ENCODE data around the gene MYLK.
A peak's percentile ranks its signal among the peaks of the same experiment; 100 is the strongest.
"Not testable (repeated sequence)": the region's sequence is repeated elsewhere in the genome, so short reads cannot be mapped to it uniquely, and the experiment has no call there.

The MYLK gene

GRCh38 chr3:123618768-123619484 lies 265.2 kb downstream of the MYLK start:
- no peak for DNase-seq (ENCODE audit: low read depth, low spot score)
- peak overlapping the region; percentile 61 for H3K27ac ChIP-seq

GRCh38 chr3:123618076-123618708 lies 265.9 kb downstream of the MYLK start:
- peak overlapping the region; percentile 61 for H3K27ac ChIP-seq
- DNase-seq (ENCODE audit: low read depth, low spot score): no peak

DNA sequence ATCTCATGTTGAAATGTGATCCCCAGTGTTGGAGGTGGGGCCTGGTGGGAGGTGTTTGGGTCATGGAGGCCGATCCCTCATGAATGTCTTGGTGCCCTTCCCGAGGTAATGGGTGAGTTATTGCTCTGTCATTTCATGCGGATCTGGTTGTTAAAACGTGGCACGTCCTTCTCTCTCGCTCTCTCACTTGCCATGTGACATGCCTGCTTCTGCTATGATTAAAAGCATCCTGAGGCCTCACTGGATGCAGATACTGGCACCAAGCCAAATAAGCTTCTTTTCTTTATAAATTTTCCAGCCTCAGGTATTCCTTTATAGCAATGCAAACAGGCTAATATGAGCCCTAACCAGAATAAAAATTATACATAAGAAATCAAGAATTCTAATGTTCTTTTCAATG lies 267.5 kb downstream of the MYLK start:
- H3K27ac ChIP-seq: no peak overlapping the region
- DNase-seq (ENCODE audit: low read depth, low spot score): no peak

- no peak overlapping the region for H3K27ac ChIP-seq
- no peak for DNase-seq (ENCODE audit: low read depth, low spot score)
Observed at GRCh38 chr3:123613543-123613942, 270.6 kb downstream of the MYLK start.

- H3K27ac ChIP-seq; DNase-seq (ENCODE audit: low read depth, low spot score): not testable (repeated sequence)
Observed at GRCh38 chr3:123611674-123612073, 272.5 kb downstream of the MYLK start.

GRCh38 chr3:123611082-123611481 lies 273.1 kb downstream of the MYLK start:
- H3K27ac ChIP-seq: no peak overlapping the region
- no peak for DNase-seq (ENCODE audit: low read depth, low spot score)

DNA sequence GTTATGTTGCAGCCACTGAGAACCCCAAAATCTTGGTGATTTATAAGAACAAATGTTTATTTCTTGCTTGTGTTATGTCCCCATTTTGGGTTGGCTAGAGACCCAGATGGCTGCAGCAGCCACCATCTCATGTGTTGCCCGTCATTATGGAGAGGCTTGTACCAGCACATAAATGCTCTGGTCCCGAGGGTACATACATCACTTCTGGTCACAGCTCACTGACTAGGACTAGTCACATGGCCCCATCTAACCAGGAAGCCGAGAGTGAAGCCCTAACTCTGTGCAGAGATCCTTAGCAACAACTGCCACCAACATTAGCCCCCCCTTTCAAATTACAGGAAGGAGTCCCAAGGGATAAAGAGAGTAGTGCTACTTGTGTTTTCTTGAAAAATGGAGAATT lies 273.8 kb downstream of the MYLK start:
- DNase-seq (ENCODE audit: low read depth, low spot score): no peak
- no peak overlapping the region for H3K27ac ChIP-seq

DNA sequence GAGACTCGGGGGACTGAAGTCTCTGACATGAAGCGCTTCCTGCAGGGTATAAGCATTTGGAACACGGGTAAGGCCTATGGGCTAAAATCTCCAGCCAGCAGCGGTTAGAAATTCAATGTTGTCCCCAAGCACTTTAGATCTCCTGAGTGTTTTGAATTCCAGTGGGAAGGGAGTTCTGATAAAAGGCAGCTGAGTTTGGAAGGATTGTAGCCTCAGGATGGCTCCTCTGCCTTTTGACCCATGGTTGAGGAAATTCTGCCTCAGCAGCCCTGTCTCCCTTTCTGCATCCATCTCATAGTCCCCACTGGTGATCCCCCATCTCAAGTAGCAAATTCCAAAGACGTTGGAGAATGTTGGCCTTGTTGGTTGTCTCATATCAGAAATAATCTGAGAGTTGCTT lies 275.1 kb downstream of the MYLK start:
- no peak overlapping the region for H3K27ac ChIP-seq
- DNase-seq (ENCODE audit: low read depth, low spot score): no peak

DNA sequence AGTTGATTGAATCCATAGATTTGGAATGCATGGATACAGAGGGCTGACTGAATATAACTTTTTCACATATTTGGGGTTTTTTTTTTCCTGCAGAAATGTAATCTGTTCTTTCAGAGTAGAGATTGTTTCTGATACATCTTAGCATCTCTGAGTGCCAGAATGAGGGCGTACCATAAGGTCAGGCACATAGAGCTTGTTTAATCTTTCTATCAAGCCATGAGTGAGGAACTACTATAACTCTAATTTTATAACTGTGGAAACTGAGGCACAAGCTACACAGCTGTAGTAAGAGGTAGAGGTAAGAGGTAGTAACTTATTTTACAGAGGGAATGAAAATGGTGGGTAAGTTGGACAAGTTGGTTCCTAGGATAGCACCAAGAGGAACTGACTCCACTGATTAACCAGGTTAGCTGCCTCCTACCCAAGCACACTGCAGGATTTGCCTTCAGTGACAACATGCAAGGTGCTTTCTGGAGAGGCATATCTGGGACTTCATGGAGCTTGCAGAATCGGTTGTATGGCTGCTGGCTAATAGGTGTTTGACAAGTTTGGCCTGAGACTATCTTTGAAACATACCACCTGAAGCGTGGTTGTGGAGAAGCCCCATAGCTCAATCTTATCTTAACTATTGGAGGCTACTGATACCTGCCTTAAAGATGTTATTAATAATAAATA lies 275.7 kb downstream of the MYLK start:
- no peak overlapping the region for H3K27ac ChIP-seq
- DNase-seq (ENCODE audit: low read depth, low spot score): no peak

DNA sequence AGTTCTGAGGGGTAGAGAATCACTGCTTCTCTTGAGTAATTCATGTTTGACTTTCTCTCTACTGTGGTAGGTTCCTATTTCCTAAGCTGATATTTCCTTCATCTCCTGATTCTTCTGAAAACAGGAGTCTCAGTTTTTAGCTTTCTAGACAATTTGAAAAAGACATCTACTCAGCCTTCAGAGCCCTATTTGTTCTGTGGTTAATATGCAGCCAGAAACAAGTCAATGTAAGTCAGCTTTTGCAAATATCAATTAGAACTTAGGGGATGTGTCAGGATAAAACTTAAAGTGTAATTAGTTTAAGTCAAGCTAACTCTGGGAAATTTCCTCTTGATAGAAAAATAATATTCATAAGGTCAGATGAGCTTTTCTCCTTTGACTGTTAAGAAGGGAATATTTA lies 277.6 kb downstream of the MYLK start:
- H3K27ac ChIP-seq: peak overlapping the region; percentile 90
- no peak for DNase-seq (ENCODE audit: low read depth, low spot score)

- DNase-seq (ENCODE audit: low read depth, low spot score): no peak
- H3K27ac ChIP-seq: peak overlapping the region; percentile 90
Observed at GRCh38 chr3:123605789-123606234, 278.3 kb downstream of the MYLK start.

DNA sequence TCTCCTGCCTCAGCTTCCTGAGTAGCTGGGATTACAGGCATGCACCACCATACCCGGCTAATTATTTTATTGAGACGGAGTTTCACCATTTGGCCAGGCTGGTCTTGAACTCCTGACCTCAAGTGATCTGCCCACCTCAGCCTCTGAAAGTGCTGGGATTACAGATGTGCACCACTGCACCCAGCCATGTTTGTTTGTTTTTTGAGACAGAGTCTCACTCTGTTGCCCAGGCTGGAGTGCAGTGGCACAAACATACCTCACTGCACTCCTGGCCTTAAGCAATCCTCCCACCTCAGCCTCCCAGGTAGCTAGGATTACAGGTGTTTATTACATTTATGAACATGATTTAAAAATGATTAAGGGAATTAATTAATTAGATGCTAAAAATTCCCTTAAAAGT lies 281.0 kb downstream of the MYLK start:
- not testable (repeated sequence) for DNase-seq (ENCODE audit: low read depth, low spot score)
- H3K27ac ChIP-seq: peak overlapping the region; percentile 76

DNA sequence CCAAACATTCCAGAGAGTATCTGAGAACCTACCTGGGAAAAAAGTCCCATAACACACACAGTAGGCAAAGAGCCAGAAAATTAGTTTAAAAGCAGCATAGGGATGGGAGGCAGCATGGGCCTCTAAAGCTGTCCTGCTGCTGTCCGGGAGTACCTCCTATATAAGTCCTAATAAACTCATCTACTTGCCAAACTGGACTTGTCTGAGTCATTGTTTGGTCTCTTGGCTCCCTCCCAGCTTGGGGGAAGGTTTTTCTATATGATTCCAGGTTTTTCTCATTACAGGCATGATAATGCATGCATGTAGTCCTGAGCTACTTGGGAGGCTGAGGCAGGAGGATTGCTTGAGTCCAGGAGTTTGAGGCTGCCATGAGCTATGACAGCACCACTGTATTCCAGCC lies 281.8 kb downstream of the MYLK start:
- H3K27ac ChIP-seq: peak overlapping the region; percentile 76
- peak; percentile 68 for DNase-seq (ENCODE audit: low read depth, low spot score)

- DNase-seq (ENCODE audit: low read depth, low spot score): not testable (repeated sequence)
- H3K27ac ChIP-seq: peak overlapping the region; percentile 76
Observed at GRCh38 chr3:123600863-123601262, 283.3 kb downstream of the MYLK start.

DNA sequence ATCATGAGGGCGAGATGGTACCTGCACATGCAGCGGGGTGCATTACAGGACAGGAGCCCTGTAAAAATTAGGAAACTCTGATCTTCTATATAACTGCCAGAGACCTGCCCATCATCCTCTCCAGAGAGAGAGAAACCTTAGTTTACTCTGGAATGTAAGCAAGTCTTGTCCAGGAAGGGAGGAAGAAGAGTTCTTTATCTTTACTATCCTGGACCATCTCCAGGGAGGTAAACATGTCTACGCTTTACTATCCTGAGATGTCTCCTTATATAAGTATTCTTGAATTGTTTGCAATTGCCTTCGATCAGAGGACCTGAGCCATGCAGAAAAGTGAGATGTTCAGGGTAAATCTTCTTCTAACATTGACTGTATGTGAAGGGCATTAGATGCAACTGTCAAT lies 286.6 kb downstream of the MYLK start:
- DNase-seq (ENCODE audit: low read depth, low spot score): no peak
- H3K27ac ChIP-seq: no peak overlapping the region

DNA sequence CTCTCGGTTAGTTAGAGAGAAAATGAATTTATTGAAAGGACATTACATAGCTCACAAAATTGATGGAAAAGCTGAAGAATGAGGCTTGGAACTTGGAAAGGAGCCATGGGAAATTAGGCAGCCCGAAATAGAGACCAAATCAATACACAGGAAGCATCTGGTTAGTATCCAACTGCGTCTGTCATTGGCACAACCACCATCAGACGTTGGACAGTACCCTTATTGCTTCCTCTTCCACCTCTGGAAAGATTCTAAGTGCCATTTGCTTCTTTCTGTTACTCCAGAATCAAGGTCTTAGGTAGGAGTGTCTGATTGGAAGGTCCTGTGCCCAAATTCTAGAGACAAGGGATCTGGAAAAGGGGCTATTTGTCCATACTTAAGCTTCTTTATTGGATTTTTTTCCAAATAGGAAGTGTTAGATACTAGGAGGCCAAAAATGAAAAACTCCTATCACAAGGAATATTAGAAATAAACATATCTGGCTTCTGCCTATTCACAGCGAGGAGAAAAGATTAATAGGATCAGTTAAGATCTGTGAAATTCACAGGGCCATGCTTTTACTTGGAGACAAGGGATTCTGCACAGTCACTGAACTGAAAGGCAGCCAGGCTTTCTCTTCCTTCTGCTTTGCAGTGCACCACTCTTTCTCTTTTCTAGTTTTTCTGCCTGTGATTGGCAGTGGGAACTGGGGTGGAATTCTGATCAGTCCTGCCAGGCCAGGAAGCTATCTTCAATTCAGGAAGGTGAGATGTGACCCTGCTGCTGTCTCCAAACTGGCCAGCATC lies 288.5 kb downstream of the MYLK start:
- DNase-seq (ENCODE audit: low read depth, low spot score): no peak
- H3K27ac ChIP-seq: no peak overlapping the region

DNA sequence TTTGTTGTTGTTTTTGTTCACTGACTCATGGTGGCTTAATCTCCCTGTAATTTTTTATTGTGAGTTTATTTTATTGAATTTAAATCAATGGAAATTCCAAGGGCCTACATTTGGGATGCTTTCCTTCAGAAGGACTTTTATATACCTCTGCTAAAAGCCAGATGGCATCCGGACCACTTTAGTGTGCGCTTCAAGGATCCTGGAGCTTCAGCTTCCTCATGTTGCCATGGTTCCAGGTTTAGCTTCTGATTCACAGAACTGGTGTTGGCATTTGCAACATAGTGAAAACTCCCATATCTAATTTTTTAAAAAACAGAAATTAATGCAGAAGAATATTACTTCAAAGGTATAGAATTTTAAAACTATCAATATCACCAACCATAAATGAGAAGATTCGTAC lies 290.8 kb downstream of the MYLK start:
- DNase-seq (ENCODE audit: low read depth, low spot score): no peak
- H3K27ac ChIP-seq: no peak overlapping the region

DNA sequence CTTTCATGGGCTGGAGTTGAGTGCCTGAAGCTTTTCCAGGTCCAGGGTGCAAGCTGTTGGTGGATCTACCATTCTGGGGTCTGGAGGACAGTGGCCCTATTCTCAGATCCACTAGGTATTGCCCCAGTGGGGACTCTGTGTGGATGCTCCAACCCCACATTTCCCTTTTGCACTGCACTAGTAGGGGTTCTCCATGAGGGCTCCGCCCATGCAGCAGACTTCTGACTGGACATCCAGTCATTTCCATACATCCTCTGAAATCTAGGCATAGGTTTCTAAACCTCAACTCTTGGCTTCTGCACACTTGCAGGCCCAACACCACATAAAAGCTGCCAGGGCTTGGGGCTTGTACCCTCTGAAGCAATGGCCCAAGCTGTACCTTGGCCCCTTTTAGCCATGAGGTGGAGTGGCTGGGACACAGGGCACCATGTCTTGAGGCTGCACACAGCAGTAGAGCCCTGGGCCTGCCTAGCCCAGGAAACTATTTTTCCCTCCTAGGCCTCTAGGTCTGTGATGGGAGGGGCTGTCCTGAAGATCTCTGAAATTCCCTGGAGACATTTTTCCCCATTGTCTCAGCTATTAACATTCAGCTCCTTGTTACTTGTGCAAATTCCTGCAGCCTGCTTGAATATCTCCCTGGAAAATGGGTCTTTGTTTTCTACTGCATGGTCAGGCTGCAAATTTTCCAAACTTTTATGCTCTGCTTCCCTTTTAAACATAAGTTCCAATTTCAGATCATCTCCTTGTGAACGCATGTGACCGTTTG lies 293.3 kb downstream of the MYLK start:
- H3K27ac ChIP-seq: no peak overlapping the region
- DNase-seq (ENCODE audit: low read depth, low spot score): no peak

DNA sequence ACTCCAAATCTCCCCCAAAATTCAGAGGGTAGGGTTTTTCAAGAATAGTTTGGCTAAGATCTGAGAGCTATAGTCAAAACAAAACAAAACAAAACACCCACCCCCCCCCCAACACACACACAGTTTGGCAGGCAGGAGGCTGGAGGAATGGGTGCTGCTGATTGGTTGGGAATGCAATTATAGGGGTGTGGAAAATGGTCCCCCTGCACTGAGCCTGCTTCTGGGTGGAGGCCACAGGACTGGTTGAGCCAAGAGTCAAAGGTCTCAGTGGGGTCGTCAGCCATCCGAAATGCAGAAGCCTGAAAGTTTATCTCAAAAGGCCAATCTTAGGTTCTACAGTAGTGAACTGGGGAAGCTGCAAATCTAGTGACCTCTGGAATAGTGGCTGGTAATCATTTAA lies 296.7 kb downstream of the MYLK start:
- H3K27ac ChIP-seq: peak overlapping the region; percentile 98
- no peak for DNase-seq (ENCODE audit: low read depth, low spot score)

- no peak for DNase-seq (ENCODE audit: low read depth, low spot score)
- H3K27ac ChIP-seq: peak overlapping the region; percentile 98
Observed at GRCh38 chr3:123586968-123587367, 297.2 kb downstream of the MYLK start.

Measured in epithelial cell of prostate (primary cell).